ELF-1 (cell line): ENCODE results near the gene ZNF451.
A peak's percentile ranks its signal among the peaks of the same experiment; 100 is the strongest.
"Not testable (repeated sequence)": the region's sequence is repeated elsewhere in the genome, so short reads cannot be mapped to it uniquely, and the experiment has no call there.

ENCODE experiments used
- DNase-seq: peaks from one replicate; pipeline ENCODE4 v3.0.0-alpha.2; 2016; ENCODE audit warnings: low read depth, low spot score

Gene ZNF451

DNA sequence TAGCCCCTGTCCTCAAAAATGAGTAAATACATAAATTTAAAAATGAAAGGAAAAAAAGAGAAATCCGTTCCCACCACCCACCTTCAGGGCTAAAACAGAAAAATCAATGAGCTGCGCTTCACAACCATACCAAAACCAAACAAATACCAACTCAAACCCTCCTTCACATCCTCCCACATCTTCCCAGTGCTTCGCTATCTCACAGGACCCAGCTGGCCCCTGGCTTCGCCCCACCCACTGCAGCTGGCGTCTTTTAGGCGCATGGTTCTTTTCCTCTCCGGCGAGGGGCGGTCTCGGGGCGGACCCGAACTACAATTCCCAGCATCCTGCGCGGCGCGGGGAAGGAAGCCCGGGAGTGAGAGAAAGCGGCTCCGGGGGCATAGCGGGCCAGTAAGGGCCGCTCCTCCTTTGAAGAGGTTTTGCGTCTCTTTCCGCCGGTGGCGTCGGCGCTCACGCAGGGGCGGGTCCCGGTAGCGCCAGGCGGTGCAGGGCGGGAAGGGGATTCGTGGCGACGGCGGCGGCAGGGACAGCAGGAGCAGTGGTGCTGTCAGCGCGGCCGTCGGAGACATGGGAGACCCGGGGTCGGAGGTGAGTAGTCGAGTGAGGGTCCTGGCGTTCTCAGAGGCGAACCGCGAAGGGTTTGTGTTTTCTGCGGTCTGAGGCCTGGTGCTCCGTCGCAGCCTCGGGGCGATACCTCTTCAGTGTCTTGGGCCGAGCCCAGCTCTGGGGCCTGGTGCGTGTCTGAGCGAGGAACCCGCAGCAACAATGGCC lies at the start of gene ZNF451:
TSS of gene ZNF451 (plus strand) at position 502 of the 771 bp plus-strand sequence. CDS start at position 568, 66 bp downstream.
- peak; percentile 99 for DNase-seq

DNA sequence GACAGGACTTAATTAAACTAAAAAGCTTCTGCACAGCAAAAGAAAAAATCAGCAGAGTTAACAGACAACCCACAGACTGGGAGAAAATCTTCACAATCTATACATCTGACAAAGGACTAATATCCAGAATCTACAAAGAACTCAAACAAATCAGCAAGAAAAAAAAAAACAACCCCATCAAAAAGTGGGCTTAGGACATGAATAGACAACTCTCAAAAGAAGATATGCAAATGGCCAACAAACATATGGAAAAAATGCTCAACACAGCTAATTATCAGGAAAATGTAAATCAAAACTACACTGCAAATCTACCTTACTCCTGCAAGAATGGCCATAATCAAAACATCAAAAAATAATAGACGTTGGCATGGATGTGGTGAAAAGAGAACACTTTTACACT lies 45.9 kb upstream of the ZNF451 start:
- DNase-seq, result not testable (repeated sequence)

GRCh38 chr6:57044568-57044967 lies 45.4 kb upstream of the ZNF451 start:
- DNase-seq, result no peak

DNA sequence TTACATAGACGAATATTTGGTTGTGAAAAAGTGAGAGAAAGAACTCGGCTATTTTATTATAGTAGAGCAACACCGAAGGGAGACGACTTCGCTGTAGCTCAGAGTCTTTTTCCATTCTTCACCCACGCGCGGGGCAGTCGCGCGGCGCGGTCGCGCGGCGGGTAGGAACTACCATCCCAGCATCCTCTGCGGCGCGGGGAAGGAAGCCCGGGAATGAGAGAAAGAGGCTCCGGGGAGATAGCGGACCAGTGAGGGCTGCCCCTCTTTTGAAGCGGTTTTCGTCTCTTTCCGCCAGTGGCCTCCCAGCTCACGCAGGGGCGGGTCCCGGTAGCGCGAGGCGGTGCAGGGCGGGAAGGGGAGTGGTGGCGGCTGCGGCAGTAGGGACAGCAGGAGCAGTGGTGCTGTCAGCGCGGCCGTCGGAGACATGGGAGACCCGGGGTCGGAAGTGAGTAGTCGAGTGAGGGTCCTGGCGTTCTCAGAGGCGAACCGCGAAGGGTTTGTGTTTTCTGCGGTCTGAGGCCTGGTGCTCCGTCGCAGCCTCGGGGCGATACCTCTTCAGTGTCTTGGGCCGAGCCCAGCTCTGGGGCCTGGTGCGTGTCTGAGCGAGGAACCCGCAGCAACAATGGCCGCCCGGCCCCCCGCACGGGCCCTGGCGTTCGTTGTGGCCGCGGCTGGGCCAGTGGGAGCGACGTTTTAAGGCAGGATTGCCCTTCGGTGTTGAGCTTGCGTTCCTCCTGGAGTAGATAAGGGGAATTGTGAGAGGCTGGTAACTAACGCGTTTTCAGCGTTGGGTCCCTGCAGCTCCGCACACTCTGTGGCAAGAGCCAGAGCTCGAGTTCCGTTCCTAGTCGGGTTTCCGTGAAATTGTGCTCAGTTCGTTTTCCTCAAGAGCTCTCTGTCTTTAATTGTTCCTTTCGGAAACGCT lies 43.4 kb upstream of the ZNF451 start, which contains the start of gene KIAA1586:
TSS of gene KIAA1586 (plus strand) at position 362 of the 925 bp plus-strand sequence. CDS start at position 425, 63 bp downstream.
- DNase-seq, result peak; percentile 89

- not testable (repeated sequence) for DNase-seq
Observed at GRCh38 chr6:57047257-57047585, 42.8 kb upstream of the ZNF451 start.

DNA sequence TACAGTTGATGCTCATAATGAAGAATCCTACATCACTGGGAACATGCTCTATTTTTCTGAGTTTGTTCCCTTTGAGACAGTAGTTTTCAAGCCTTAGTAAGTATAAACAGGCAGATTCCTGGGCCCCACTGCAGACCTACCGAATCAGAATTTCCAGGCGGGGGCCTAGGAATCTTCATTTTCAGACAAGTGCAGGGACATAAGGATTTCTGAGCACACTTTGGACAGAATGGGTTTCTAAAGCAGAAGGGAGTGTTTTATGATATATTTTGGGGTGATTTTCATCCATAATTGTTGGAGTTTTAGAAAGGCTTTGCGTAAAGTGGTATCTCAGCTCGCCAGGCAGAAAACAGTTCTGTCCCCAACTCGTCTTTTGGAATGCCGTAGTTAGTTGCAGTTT lies 42.1 kb upstream of the ZNF451 start:
- not testable (repeated sequence) for DNase-seq

- no peak for DNase-seq
Observed at GRCh38 chr6:57048577-57048976, 41.4 kb upstream of the ZNF451 start.

GRCh38 chr6:57063847-57064246 lies 26.1 kb upstream of the ZNF451 start:
- no peak for DNase-seq

DNA sequence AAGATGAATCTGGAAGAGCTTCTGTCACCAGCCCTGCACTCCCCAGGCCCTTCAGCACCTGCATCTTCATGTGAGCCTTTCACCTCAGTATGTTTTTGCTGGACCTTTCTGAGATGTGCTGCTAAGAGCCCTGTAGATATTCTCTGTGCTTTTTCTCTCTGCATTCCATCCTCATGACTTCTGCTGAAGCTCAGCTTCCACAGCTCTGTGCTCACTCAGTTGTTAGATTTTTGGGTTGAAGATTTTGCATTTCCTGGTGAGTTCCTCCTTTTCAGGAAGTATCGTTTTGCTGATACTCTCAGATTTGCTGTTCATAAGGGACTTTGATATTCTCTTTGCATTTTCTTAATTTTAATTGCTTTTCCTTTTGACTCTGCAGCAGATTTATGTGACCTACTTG lies 25.2 kb upstream of the ZNF451 start:
- DNase-seq, result no peak

DNA sequence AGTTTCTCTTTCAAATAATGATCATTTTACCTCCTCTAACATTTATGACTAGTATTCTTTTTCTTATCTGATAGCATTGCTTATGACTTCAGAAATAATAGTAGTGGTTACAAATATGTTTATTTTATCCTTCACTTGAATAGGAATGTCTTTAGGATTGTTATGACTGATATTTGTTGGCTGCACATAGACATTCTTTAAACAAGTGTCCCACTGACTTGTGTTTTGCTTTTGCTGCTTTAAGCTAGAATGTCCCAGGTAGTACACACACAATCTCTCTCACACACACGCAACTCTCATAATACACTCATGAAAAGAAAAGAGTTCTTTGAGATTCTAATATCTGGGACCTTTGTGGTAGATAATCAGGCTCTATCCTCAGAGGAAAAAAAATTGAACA lies 21.9 kb upstream of the ZNF451 start:
- DNase-seq, result no peak

GRCh38 chr6:57069228-57069627 lies 20.8 kb upstream of the ZNF451 start:
- no peak for DNase-seq

GRCh38 chr6:57069920-57070331 lies 20.1 kb upstream of the ZNF451 start:
- peak; percentile 73 for DNase-seq

DNA sequence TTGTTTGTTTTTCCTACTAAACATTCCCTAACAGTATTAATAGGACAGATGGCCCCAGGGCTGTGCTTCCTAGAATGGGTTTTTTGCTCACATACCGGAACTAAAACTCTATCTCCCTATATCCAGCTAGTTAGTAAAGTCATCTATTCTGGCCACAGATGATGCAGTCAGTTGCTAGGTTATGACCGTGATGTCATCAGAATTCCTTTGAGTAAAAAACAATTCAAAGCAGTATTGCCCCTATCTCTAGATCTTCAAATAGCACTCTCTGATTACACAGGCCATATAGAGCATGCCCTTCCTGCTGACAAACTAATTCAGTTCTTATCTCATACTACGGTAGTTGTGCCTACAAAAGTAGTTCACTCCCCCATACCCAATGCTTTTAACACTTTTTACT lies 17.9 kb upstream of the ZNF451 start:
- no peak for DNase-seq

- no peak for DNase-seq
Observed at GRCh38 chr6:57074383-57074782, 15.6 kb upstream of the ZNF451 start.

- no peak for DNase-seq
Observed at GRCh38 chr6:57075092-57075491, 14.9 kb upstream of the ZNF451 start.

DNA sequence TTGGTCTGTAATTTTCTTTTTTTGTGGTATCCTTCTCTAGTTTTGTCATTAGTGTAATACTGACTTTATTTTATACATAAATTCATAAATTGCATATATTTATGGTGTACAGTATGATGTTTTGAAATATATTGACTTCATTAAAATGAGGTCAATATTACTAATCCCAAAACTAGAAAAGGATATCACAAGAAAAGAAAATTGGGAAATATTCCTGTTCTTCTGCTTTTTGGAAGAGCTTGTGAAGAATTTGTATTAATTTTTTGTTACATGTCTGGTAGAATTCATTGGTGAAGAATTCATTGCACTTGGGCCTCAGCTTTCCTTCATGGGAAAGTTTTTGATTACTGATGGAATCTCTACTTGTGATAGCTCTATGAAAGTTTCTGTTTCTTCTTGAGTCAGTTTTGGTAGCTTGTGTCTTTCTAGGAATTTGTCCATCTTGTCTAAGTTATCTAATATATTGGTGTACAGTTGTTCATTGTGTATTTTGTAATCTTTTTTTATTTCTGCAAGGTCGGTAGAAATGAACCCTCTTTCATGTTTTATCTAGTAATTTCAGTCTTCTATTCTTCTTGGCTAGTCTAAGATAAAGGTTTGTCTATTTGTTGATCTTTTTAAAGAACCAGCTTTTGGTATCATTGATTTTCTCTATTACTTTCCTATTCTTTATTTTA lies 11.3 kb upstream of the ZNF451 start:
- DNase-seq, result no peak

DNA sequence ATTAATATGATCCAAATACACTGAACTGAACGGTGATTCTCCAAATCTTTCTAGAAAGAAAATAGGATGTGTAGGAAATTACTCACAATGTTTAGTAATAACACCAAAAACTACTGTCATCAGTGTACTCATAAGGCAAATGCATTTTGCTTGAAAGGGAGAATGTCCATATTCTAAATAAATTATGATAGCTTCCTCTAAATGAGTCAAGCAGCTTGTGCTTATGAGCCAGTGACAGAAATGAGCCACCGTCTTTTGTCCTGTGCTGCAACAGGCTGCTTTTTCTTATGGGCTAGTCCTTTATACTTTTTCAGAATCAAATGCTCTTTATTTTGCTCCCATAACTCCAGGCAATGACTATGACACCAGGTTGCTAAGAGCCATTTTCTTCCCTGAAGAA lies 4.5 kb upstream of the ZNF451 start:
- DNase-seq, result no peak

GRCh38 chr6:57086843-57087242 lies 3.1 kb upstream of the ZNF451 start:
- no peak for DNase-seq

- no peak for DNase-seq
Observed at GRCh38 chr6:57087916-57088315, 2.1 kb upstream of the ZNF451 start.

- no peak for DNase-seq
Observed at GRCh38 chr6:57089265-57089664, 723 bp upstream of the ZNF451 start.

GRCh38 chr6:57090458-57091067 lies 575 bp downstream of the ZNF451 start:
- not testable (repeated sequence) for DNase-seq

- DNase-seq, result not testable (repeated sequence)
Observed at GRCh38 chr6:57091375-57091774, 1.4 kb downstream of the ZNF451 start.
